HT-29 (cell line): ENCODE measurements around the gene SIK2. TPM values are rescaled to one million over a fixed set of nuclear protein-coding genes. Genes with fewer than 3 reads are reported as not detected.
A peak's percentile ranks its signal among the peaks of the same experiment; 100 is the strongest.
"Not testable (repeated sequence)": the region's sequence is repeated elsewhere in the genome, so short reads cannot be mapped to it uniquely, and the experiment has no call there.

Experiments
- DNase-seq: peaks from one replicate; pipeline ENCODE4 v3.0.0-alpha.2; 2015; ENCODE audit warnings: low spot score
- total RNA-seq: library from RNA; depleted of rRNA; stranded (reverse); fragments of >200 nt; shearing (Covaris generic); gene quantifications from 2 replicates; pipeline ENCODE4 v1.2.3, GENCODE V29; 2014

SIK2 gene
- total RNA-seq, 1 experiment from 2014 or later = 11.4 TPM

- DNase-seq = no peak
Measured at GRCh38 chr11:111759778-111760407, 157.6 kb downstream of the SIK2 start.

- no peak for DNase-seq
Measured at GRCh38 chr11:111761036-111761435, 158.8 kb downstream of the SIK2 start.

GRCh38 chr11:111762526-111762925 is 160.3 kb downstream of the SIK2 start:
- no peak for DNase-seq

GRCh38 chr11:111762981-111763643 is 160.9 kb downstream of the SIK2 start:
- no peak for DNase-seq

- no peak for DNase-seq
Measured at GRCh38 chr11:111764621-111765020, 162.4 kb downstream of the SIK2 start.

GRCh38 chr11:111765320-111765983 is 163.2 kb downstream of the SIK2 start:
- peak; percentile 59 for DNase-seq

GRCh38 chr11:111765984-111766833 is 164.0 kb downstream of the SIK2 start, which contains the start of gene PPP2R1B:
Gene PPP2R1B, minus strand, starts transcription at chr11:111766389. Its CDS starts 28 bp downstream, at chr11:111766361.
- DNase-seq = peak; percentile 94

GRCh38 chr11:111766834-111767142 is 164.5 kb downstream of the SIK2 start:
- no peak for DNase-seq

GRCh38 chr11:111770581-111771134 is 168.4 kb downstream of the SIK2 start:
- DNase-seq = no peak

- DNase-seq = not testable (repeated sequence)
Measured at GRCh38 chr11:111771205-111771604, 169.0 kb downstream of the SIK2 start.

- no peak for DNase-seq
Measured at GRCh38 chr11:111772535-111772934, 170.3 kb downstream of the SIK2 start.

- no peak for DNase-seq
Measured at GRCh38 chr11:111774955-111775710, 172.9 kb downstream of the SIK2 start.

- no peak for DNase-seq
Measured at GRCh38 chr11:111776398-111777093, 174.3 kb downstream of the SIK2 start.

GRCh38 chr11:111777094-111778046 is 175.1 kb downstream of the SIK2 start:
- DNase-seq = peak; percentile 81

GRCh38 chr11:111778047-111778558 is 175.9 kb downstream of the SIK2 start:
- no peak for DNase-seq

- no peak for DNase-seq
Measured at GRCh38 chr11:111779118-111779517, 176.9 kb downstream of the SIK2 start.
